Right renal pelvis (tissue), 4 donors: ENCODE results near the gene TMEM209. TPM values are rescaled to one million over a fixed set of nuclear protein-coding genes. Genes with fewer than 3 reads are reported as not detected.
"Not testable (repeated sequence)": the region's sequence is repeated elsewhere in the genome, so short reads cannot be mapped to it uniquely, and the experiment has no call there.

Experiments used
- DNase-seq, 4 donors: peaks; one replicate each; pipeline ENCODE4 v3.0.0-alpha.2; 2013; ENCODE audit warnings: low read depth in 4 of 4, low spot score in 3 of 4, missing footprints in 1 of 4
- polyA plus RNA-seq, 4 donors: library from polyadenylated mRNA; unstranded; fragments of 120-200 nt; gene quantifications; one replicate each; pipeline ENCODE4 v1.2.1, GENCODE V29; 2013; ENCODE audit not compliant: insufficient read length in 4 of 4

The TMEM209 gene
- polyA plus RNA-seq, 4 donors = 23.2 to 29.6 (median 28.9) TPM

DNA sequence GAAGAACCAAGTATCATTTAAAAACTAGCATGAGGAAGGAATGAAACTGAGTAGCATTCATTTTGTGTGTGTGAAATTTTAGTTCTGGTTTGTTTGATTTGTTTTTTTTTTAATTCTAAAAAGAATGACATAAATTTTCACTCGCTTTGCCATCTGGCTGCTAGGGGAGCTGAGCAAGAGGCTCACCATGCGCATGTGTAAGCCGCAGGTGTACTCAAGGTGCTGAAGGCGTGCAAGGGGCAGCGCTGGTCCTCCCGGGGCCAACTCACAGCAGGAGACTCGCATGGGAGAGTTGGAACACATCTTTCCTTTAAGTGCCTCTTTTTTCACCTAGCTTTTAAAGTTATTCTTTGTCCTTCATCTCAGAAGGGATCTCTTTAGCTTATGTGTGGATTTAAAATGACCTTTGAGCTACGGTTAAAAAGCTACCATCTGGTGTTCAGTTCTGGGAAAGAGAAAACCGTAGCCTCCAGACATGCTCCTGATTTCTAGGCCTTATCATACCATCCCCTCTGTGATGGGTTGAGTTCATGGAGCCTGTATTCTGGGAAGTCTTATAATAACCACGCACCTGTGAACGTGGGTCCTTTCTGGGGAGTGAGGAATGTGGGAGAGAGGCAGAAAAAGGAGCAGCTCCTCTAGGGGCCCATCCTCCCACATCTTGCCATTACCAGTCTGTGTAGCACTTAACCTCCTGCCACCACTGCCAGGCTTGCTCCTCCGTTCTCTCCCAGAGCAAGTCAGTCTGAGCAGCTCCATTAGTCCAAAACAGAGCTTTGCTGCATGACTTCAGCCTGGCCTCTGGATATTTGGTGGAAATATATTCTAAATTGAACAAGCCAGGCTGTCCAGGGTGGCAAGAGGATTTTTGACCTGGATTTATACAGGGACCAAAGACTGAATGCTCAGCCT, 73.0 kb downstream of the TMEM209 start:
- DNase-seq = no peak

DNA sequence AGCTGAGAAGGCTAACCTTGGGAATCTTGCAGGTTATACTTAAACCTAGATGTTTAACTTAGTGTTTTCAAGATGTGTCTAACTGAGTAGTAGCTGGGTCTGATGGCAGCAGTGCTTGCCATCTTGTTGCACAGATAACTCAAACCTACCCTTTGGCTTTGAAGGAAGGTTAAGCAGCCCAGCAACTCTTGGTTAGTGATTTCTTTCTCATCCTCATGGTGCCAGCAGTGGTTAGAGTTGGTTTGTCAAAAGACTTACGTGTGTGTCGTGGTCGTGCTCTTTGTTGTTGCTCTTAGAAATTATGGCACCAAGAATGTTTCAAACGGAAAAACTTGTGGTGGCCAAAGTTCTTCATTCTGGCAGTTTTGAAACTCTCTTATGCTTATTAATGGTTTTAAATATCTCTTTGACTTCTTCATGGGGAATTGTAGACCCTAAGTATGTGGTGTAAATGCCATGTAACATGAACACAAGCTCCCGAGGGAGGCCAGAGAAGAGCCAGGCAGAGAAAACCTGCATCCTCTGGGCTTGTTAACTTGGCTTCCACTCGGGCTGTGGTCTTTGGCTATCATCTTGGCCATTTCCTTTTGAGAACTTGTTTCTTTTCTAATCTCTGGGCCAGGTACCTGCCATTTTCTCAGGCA, 73.9 kb downstream of the TMEM209 start:
- DNase-seq = no peak

DNA sequence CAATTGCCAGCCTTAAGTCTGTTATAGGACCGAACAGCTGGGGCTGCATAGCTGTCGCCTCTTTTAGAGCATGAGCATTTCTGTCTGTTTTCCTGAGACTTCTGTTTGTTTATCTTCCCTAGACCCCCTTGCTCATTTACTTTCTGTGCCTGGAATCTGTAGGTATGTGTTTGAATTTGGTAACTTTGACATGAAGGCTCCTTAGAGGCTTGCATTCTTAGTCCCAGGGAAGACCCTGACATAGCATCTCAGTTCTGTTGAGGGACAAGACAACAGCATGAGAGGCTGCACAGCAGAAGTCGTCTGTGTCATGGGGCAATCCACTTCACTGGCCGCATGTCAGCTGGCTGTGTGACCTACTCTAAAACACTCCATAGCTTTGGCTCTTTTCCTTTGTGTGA, 76.2 kb downstream of the TMEM209 start:
- DNase-seq = no peak

DNA sequence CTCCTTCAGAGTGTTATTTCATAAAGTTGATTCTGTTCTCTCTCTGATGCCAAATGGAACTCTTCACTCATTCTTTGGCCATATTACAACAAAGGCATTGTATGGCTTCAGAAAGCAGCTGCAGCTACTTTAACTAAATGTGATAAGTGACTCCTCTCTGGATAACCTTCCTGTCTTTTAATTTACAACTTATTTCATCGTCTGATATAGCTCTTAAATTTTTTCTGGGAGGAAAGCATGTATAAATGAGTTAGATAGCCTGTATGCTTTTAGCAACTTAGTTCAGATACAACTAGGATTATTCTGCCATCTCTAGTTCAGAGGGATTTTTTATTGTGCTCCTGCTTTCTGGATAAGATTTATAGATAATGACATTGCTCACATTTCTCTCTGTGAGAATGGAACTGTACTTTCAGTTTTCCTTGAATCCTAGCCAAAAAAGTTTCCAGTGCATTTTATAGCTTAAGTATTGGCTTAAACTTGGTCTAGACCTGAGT, 77.3 kb downstream of the TMEM209 start:
- DNase-seq = peak in 1 of 4 donors; percentile 50

DNA sequence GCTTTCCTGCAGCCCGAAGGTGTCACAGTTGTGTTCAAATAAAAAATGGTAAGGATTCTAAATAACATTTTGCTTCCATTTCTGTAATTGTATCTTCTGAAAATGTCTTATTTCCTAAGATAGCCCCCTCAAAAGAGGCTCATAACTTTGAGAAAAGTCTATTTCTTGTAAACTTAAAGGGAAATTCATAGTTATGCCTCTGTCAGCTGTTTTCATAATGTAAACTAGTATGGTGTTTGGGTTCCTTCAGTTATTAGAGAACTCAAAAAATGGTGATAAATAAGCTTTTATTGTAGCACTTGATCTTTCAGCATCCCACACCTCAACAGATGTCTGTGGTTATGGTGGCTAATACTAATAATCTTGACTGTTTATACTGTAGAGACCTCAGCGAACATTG, 77.8 kb downstream of the TMEM209 start:
- DNase-seq = no peak

DNA sequence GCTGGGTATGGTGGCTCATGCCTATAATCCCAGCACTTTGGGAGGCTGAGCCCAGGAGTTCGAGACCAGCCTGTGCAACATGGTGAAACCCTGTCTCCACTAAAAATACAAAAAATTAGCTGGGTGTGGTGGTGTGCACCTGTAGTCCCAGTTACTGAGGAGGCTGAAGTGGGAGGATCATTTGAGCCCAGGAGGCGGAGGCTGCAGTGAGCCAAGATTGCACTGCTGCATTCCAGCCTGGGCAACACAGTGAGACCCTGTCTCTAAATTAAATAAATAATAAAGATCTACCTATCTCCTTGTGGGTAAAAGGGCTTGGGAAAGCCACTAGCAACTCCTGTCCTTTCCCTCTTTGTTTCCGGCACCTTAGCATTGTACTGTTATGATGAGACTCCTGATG, 78.4 kb downstream of the TMEM209 start:
- DNase-seq = not testable (repeated sequence)

DNA sequence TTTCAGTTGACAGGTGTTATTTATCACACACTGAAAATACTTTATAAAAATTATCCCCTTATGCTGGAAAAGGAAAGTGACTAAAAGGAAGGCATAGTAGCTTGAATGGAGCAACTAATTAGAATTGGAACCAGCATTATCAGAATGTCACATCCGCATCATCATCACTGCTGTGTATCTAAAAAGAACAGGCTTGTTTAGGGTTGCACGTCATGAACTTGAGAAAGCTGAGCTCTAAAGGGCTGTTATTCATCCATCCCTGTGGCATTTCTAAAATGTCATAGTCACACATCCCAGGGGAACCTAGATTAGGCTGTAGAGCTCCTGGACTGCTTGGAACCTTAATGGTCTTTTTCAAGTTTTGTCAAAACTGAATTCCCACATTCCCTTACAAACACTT, 80.5 kb downstream of the TMEM209 start:
- no peak for DNase-seq

DNA sequence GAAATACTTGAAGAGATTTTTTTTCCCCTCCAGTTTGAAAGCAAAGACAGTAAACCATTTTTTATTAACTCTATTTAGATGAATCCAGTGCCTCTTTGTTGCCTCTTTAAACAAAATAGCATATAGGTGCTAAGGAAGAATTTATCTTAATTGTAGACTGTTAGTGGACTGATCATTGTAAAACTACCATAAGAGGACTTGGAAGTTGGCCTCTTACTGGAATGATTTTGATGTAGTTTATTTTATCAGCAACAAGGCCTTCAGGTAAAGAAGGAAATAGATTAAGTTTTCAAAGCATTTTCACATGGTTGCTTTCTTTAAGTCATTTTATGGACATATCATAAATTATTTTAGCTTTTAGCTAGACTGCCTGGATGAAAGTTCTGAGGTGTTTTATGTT, 81.7 kb downstream of the TMEM209 start:
- DNase-seq = no peak

DNA sequence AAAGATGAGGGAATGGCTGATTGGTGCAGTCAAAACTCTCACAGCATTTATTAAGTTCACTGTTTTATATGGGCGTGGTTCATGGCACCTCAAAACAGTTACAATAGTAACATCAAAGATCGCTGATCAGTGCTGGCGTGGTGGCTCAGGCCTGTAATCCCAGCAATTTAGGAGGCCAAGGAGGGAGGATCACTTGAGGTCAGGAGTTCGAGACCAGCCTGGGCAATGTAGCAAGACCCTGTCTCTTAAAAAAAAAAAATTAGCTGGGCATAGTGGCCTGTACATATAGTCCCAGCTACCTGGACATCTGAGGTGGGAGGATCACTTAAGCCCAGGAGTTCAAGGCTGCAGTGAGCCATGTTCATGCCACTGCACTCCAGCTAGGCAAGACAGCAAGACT, 86.4 kb downstream of the TMEM209 start:
- no peak for DNase-seq

DNA sequence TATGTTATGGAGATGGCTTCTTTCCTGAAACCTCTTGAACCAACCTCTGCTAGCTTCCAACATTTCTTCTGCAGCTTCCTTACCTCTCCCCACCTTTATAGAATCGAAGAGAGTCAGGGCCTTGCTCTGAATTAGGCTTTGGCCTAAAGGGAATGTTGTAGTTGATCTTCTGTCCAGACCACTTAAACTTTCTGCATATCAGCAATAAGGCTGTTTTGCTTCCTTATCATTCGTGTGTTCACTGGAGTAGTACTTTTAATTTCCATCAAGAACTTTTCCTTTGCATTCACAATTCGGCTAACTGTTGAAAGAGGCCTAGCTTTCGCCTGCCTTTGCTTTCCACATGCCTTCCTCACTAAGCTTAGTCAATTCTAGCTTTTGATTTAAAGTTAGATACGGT, 86.9 kb downstream of the TMEM209 start:
- DNase-seq = no peak

DNA sequence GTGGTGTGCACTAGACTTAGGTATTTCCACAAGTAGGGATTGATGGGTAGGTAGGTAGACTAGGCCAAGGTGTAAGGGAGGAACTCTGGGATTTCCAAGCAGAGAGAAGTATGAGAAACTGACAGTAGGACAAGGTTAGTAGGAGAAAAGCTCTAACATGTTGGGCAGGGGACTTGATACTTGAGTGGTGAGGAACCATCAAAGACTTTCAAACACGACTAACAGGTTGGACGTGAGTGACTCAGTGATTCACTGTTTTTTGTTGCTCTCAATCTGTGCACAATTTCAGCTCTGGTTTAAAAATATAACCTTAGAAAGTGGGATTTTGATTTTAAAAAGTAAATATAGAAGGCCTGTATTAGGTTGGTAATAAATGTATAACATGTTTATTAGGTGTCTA, 90.4 kb downstream of the TMEM209 start:
- no peak for DNase-seq

Other genes with a start within 250 kb of the TMEM209 start
- gene ZC3HC1, start 154.0 kb downstream of the TMEM209 start, polyA plus RNA-seq = 10 to 100 TPM; 28.8 to 32.5 (median 29.9) TPM
- gene KLHDC10, start 134.9 kb downstream of the TMEM209 start, polyA plus RNA-seq = 10 to 100 TPM; 45.9 to 55.7 (median 51.6) TPM
- gene SSMEM1, start 2.5 kb upstream of the TMEM209 start, polyA plus RNA-seq = under 1 TPM in 1 of 4 donors, not detected in 3; 0.08 TPM
- gene CPA2, start 61.5 kb upstream of the TMEM209 start, polyA plus RNA-seq = under 1 TPM; 0.34 to 0.49 (median 0.37) TPM
- gene CPA4, start 87.8 kb upstream of the TMEM209 start, polyA plus RNA-seq = under 1 TPM; 0.11 to 0.44 (median 0.22) TPM
- gene CPA5, start 139.4 kb upstream of the TMEM209 start, polyA plus RNA-seq = under 1 TPM in 2 of 4 donors, not detected in 2; 0.08 to 0.31 TPM
- gene CPA1, start 175.1 kb upstream of the TMEM209 start, polyA plus RNA-seq = 1 to 10 TPM; 1.0 to 2.5 (median 2.1) TPM
- gene CEP41, start 235.6 kb upstream of the TMEM209 start, polyA plus RNA-seq = 10 to 100 TPM; 26.0 to 31.2 (median 28.4) TPM